ENCODE measurements around the gene SLC24A3.

SLC24A3 gene

DNA sequence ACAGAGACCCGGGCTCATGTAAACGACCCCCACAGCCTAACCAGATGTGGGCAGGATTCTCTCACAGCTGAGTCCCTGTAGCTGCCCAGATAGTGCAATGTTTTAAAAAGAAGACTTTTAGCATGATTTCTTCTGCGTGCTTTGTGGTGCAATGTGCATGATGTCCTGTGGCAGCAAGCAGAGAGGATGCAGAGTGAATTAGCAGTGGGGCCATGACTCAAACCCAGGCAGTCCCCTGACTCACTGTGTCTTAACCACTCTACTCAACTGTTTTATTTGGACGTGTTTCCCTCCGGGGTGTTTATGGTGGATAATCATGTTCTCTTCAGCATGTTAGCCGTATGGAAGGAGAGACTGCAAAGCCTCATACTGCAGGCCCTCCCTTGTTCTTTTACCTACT, 247.9 kb downstream of the SLC24A3 start:
- no peak for DNase-seq (ENCODE audit: low read depth)
- TF ChIP-seq, protein P1, sequence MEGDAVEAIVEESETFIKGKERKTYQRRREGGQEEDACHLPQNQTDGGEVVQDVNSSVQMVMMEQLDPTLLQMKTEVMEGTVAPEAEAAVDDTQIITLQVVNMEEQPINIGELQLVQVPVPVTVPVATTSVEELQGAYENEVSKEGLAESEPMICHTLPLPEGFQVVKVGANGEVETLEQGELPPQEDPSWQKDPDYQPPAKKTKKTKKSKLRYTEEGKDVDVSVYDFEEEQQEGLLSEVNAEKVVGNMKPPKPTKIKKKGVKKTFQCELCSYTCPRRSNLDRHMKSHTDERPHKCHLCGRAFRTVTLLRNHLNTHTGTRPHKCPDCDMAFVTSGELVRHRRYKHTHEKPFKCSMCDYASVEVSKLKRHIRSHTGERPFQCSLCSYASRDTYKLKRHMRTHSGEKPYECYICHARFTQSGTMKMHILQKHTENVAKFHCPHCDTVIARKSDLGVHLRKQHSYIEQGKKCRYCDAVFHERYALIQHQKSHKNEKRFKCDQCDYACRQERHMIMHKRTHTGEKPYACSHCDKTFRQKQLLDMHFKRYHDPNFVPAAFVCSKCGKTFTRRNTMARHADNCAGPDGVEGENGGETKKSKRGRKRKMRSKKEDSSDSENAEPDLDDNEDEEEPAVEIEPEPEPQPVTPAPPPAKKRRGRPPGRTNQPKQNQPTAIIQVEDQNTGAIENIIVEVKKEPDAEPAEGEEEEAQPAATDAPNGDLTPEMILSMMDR (IDR thresholded peaks at IDR 0.05; ENCODE audit: insufficient read depth, low read depth, low read length, missing control alignments), result no peak

DNA sequence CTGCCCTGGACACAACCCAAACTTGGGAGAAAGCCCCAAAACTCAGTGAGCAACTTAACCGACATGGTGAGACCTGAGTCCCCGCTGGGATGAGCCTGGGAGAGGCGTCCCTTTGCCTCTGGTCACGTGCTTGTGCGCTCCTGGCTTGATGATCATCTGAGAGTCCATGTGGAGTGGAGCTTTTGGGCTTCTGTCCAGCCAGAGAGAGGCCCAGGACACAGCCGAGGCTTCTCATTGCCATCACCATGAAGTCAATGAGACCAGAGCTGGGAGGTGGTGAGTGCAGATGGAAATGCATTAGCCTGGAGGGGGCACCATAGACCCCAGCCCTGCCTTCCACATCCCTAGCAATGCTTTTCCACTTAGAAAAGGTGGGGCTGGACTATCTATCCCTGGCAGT, 250.0 kb downstream of the SLC24A3 start:
- no peak for DNase-seq (ENCODE audit: low read depth)
- no peak overlapping the region for H3K4me3 ChIP-seq (ENCODE audit: low read length)
- TF ChIP-seq, protein P1 (IDR thresholded peaks at IDR 0.05; ENCODE audit: insufficient read depth, low read depth, low read length, missing control alignments), result no peak

More for the DNA sequence above, 247.9 kb downstream of the SLC24A3 start:
- no peak overlapping the region for H3K4me3 ChIP-seq (ENCODE audit: low read length)

DNA sequence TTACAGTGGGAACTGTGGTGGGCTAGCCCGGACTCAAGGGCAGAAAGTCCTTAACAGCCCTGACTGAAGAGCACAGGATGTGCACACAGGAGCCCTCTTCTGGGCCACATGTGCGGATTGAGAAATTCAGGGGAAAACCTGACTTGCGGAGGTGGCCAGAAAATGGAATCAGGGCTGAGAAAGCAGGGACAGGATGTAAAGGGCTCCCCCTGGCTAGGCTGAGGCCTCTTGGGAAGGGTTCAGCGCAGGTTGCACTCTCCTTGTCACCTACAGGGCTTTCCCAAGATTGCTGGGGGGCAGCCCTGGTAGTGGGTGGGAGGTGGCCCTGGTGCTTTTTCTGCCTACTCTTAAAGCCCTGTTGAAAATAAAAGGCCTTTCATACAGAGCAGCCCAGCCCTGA, 251.2 kb downstream of the SLC24A3 start:
- DNase-seq (ENCODE audit: low read depth), result no peak
- H3K4me3 ChIP-seq (ENCODE audit: low read length), result no peak overlapping the region
- TF ChIP-seq, protein P1 (IDR thresholded peaks at IDR 0.05; ENCODE audit: insufficient read depth, low read depth, low read length, missing control alignments), result no peak

DNA sequence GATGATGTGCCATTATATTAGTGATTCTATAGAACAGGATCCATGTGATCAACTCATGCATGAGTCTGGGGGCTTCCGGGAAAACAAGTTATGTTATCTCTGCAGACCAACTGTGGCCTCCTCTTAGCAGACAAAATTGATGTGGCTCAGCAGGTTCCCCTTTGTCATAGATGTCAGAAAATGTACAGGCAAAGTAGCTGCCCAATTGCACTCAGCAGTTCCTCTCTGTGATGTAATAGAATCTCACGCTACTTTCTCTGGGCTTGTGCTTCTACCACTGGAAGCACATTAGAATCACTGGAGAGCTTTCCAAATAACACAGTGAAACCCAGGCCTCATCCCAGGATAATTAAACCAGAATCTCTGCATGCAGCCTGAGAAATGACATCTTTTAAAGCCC, 253.1 kb downstream of the SLC24A3 start:
- no peak overlapping the region for H3K4me3 ChIP-seq (ENCODE audit: low read length)
- TF ChIP-seq, protein P1 (IDR thresholded peaks at IDR 0.05; ENCODE audit: insufficient read depth, low read depth, low read length, missing control alignments), result no peak
- DNase-seq (ENCODE audit: low read depth), result no peak

DNA sequence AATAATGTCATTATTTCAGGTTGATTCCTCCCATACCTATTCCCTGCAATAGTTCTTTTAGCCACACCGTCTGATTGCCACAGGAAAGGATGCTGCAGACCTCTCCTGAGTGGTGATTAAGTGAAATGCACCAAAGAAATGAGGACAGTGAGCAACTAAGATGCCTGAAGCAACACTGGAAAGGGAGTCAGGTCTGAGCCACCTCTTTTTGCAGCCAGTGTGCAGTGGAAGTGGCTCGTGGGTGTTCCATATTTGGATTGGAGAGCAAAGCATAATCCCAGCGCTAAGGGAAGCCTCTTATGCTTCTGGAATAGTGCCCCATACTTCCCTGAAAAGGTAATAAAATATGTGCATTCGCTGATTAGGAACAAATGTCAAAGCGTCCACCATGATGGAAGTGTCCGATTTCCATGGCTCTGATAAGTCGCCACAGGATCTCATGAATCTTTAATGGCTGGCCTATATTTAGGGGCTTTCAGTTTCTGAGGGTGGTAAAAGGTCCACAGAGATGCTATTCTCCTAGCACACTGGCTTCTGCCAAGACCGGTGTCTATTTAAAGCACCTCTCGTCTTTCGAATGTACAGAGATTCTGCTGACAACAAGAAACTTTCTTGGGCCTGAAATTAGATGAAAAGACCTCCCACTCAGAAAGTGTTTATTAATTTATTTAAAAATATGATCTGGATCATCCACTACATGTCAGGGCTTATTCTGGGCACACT, 253.9 kb downstream of the SLC24A3 start:
- DNase-seq (ENCODE audit: low read depth), result no peak
- TF ChIP-seq, protein P1 (IDR thresholded peaks at IDR 0.05; ENCODE audit: insufficient read depth, low read depth, low read length, missing control alignments), result no peak
- no peak overlapping the region for H3K4me3 ChIP-seq (ENCODE audit: low read length)

DNA sequence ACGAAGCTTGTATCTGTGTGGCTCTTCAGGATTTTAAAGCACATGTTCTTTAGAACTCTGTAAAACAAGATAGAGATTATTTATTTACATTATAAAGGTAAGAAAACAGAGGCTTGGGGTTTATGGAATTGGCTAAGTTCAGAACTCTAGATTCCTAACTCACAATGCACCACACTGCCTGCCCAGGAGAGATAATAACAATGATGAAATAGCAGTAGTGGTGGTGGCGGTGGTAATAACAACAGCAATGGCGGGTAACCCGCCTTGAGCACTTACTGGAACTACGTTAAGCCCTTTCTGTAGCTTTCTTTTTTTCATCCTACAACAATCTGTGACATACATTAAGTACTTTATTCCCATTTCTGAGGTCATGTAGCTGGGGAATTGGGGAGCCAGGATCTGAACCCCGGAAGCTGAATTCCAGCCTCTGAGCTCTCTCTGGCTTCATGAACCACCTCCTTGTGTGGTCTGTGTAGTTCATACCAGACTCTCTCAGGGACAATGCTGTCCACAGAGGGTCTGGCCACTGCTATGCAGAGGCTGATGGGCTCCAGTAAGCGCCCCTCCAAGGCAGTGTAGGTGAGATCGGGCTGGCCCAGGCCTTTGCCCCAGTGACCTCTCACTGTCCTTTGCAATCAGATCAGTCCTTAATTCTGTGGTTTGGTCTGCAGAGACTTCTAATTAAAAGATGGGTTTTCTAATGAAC, 260.9 kb downstream of the SLC24A3 start:
- TF ChIP-seq, protein P1 (IDR thresholded peaks at IDR 0.05; ENCODE audit: insufficient read depth, low read depth, low read length, missing control alignments), result no peak

More for the DNA sequence above, 260.9 kb downstream of the SLC24A3 start:
- DNase-seq (ENCODE audit: low read depth), result no peak
- H3K4me3 ChIP-seq (ENCODE audit: low read length), result no peak overlapping the region
